SK-N-MC (cell line): ENCODE results near the gene LRP6.

ENCODE experiments used
- EZH2 ChIP-seq: fragments of 200-600 bp; sonication (generic); IDR thresholded peaks from one replicate; pipeline ENCODE4 v1.6.1; 2017; ENCODE audit warnings: antibody characterized with exemption
- FOXP2 ChIP-seq: optimal IDR thresholded peaks from 2 replicates; pipeline ENCODE3; 2011; ENCODE audit warnings: mild to moderate bottlenecking, moderate library complexity; ENCODE audit not compliant: insufficient read depth; ENCODE audit errors: extremely low read length, control extremely low read depth
- POLR2AphosphoS5 ChIP-seq: IDR thresholded peaks from 2 replicates; pipeline ENCODE4 v1.6.1; 2012; ENCODE audit warnings: mild to moderate bottlenecking, low read depth, low read length, borderline replicate concordance

DNA sequence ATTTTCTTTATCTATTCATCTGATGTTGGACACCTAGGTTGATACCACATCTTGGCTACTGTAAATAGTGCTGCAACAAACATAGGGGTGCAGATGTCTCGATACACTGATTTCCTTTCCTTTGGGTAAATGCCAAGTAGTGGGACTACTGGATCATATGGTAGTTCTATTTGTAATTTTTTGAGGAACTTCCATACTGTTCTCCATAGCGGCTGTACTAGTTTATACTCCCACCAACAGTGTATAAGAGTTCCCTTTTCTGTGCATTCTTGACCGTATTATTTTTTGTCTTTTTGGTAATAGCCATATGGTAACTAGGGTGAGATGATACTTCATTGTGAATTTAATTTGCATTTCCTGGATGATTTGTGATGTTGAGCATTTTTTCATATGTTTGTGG, 71.8 kb downstream of the LRP6 start:
- TF ChIP-seq POLR2AphosphoS5 (no peak), EZH2 (no peak), FOXP2 (no peak)
